Heart left ventricle (tissue), 16 donors: Measurements from ENCODE around the gene CRNN. TPM values are rescaled to one million over a fixed set of nuclear protein-coding genes. Genes with fewer than 3 reads are reported as not detected.

Source experiments
- ATAC-seq, 4 donors: fragments of 200-7000 bp; cut with Tn5 transposase; one replicate each; pipeline ENCODE4 v1.9.1; 2020 to 2022; ENCODE audit warnings: moderate library complexity in 4 of 4, mild to moderate bottlenecking in 3 of 4, moderate number of reproducible peaks in 1 of 4
- DNase-seq, 5 donors: peaks; one replicate each; pipeline ENCODE4 v3.0.0-alpha.2; 2020
- H3K27ac ChIP-seq, 12 donors: fragments of 200-600 bp; sonication (generic) in 4 of 12; one replicate each; pipeline versions ENCODE4 v1.5.0 to v1.8.0; 2016 to 2022; ENCODE audit warnings: mild to moderate bottlenecking in 2 of 12
- H3K27me3 ChIP-seq, 9 donors: fragments of 200-600 bp; sonication (generic) in 2 of 9; one replicate each; pipeline versions ENCODE4 v1.5.1 to v1.8.0; 2016 to 2022; ENCODE audit warnings: mild to moderate bottlenecking in 3 of 9
- H3K36me3 ChIP-seq, 9 donors: fragments of 200-600 bp; sonication (generic) in 2 of 9; one replicate each; pipeline versions ENCODE4 v1.5.0 to v1.8.0; 2018 to 2022; ENCODE audit warnings: mild to moderate bottlenecking in 2 of 9
- H3K4me1 ChIP-seq, 12 donors: fragments of 200-600 bp; sonication (generic) in 4 of 12; one replicate each; pipeline versions ENCODE4 v1.5.0 to v1.8.0; 2016 to 2022; ENCODE audit warnings: mild to moderate bottlenecking in 3 of 12
- H3K4me3 ChIP-seq, 12 donors: fragments of 200-600 bp; sonication (generic) in 4 of 12; one replicate each; pipeline versions ENCODE4 v1.5.0 to v1.8.0; 2017 to 2022; ENCODE audit warnings: mild to moderate bottlenecking in 9 of 12, moderate library complexity in 4 of 12
- H3K9me3 ChIP-seq, 12 donors: fragments of 200-600 bp; sonication (generic) in 4 of 12; one replicate each; pipeline versions ENCODE4 v1.5.0 to v1.8.0; 2016 to 2022; ENCODE audit warnings: mild to moderate bottlenecking in 1 of 12
- CTCF ChIP-seq, 12 donors: fragments of 200-600 bp; sonication (generic) in 4 of 12; IDR thresholded peaks; one replicate each; pipeline versions ENCODE4 v1.5.0 to v1.8.0; 2018 to 2022; ENCODE audit warnings: antibody characterized with exemption in 12 of 12, mild to moderate bottlenecking in 5 of 12
- POLR2A ChIP-seq, 2 donors: fragments of 450-650 bp; IDR thresholded peaks; one replicate each; pipeline ENCODE4 v1.6.1; 2017; ENCODE audit warnings: antibody characterized with exemption in 2 of 2, mild to moderate bottlenecking in 2 of 2, moderate library complexity in 2 of 2
- WGBS, 4 donors: extraction: QIAGEN DNeasy Blood & Tissue Kit in 2 of 4; methylation state at CpG; one replicate each; pipeline versions ENCODE4 v1.1.5 to v1.1.7; 2013 to 2018; 5-methylcytosine and 5-hydroxymethylcytosine counted together
- intact Hi-C, 10 donors: fragments of 100-400 bp; cut with DNase I; formaldehyde crosslinking; loops; one replicate each; pipeline versions ENCODE4 v1.11.1 to v1.14.2; 2022
- polyA plus RNA-seq, 2 donors: library from polyadenylated mRNA; stranded (reverse); fragments of 200-250 nt; gene quantifications; one replicate each; pipeline ENCODE4 v1.2.3, GENCODE V29; 2013
- total RNA-seq, 9 donors: library from RNA; depleted of rRNA in 2 of 9; stranded (reverse); fragments of >200 nt in 2 of 9; fragmentation: NEBNext Ultra II Directional in 3 of 9; extraction: Animal tissue kit (Norgen Biotek cat#: 25700) in 3 of 9; gene quantifications; one replicate each; pipeline versions ENCODE4 v1.1.0 to v1.2.4, GENCODE V29; 2016 to 2023
- donor health status: ischemic (EF 13 %, LVEDD 7.1; RV severe dilation, severe dysfunction).
- donor health status: healthy with polysubstance abuse.
- donor health status: DM: no; HTN: yes; CAD: no.
- donor health status: DM: no; HTN: no; CAD: no.
- donor health status: ischemic (EF 25% LVEDD 6.9; RV normal size, moderate dysfunction).
- donor health status: ischemic (EF 25% LVEDD 5.7; RV mildly dilated, moderate dysfunction).
- donor health status: healthy.
- donor health status: DM: yes; HTN: yes; CAD: no.
- donor health status: ischemic (EF 35%, LVEDD 5.7; RV mildly dilated, moderate dysfunction).
- donor health status: nonischemic (EF 11% LVEDD 7.7; RV severe dilation, severe dysfunction).
- donor health status: DM: yes; HTN: yes; CAD: no.
- donor health status: PGD.
- donor health status: ischemic (EF 29% LVEDD 5.4; RV normal size, mild dysfunction).
- donor health status: nonischemic (EF 23%, LVEDD 6.1; RV moderate dilation, normal function).

CRNN gene
- total and polyA plus RNA-seq, 11 donors = 0.24 TPM; not detected in 10

DNA sequence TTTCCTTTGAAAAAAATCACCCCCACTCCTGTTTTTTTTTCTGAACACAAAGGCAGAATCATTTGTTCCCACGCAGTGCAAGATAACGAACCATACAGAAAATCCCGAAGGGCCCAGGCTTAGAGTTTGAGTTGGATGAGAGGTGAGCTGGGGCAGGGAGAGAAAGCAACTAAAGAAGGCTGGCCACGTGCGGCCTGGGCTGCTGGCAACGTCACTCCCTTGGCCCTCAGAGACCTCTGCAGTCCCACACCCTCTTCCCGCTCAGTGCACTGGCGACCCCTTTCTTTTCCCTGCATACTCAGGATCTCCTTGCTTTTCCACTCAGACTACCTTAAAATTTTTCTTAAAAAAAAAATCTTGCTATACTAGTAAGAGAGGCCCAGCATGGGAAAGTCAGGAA lies 28.2 kb upstream of the CRNN start:
- H3K9me3 ChIP-seq = no peaks in the 10 kb centered on the region
- peaks cover 0 to 31% (median 11%) of the 10 kb centered on the region in 12 donors for H3K4me1 ChIP-seq
- no peaks in the 10 kb centered on the region for H3K36me3 ChIP-seq
- no peak overlapping the region for H3K4me3 ChIP-seq
- peak in 3 of 5 donors; percentile 33 to 52 (median 45) for DNase-seq
- H3K27me3 ChIP-seq = peaks cover 0 to 4% (median 0%) of the 10 kb centered on the region in 9 donors
- ATAC-seq = peak; percentile 19 to 78 (median 58)
- peak overlapping the region in 6 of 12 donors; percentile 28 to 57 (median 40) for H3K27ac ChIP-seq
- peak in 3 of 12 donors; percentile 4 to 28 (median 15) for TF ChIP-seq CTCF (IDR thresholded peaks at IDR 0.05)
- no peak for TF ChIP-seq POLR2A (IDR thresholded peaks at IDR 0.05)
- intact Hi-C loops = loop anchor here in 6 of 10 donors (5.0 kb wide), 5 partner anchors 250 to 395 kb away; no protein-coding TSS in a partner anchor
- 28 to 39% (median 33%) methylated on average over 8 of the region's 8 CpGs for WGBS, 4 donors

DNA sequence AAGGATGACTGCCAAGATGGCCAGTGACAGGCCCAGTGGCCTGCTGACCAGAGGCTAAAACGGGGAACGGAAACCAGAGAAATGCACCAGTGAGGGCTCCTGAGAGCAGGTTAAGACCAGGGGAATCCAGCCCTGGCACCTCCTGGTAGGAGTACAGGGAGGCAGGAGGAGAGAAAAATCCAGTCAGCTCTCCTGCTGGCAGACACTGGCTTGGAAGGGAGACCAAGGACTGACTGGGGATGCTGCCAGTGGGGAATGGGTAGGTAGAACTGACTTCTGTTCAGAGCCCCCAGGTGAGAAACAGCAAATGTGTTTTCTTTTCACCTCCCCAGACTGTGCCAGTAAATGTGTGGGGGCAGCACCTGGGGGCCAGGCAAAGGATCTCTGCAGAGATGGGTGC lies 27.7 kb upstream of the CRNN start:
- intact Hi-C loops = loop anchor here in 9 of 10 donors (1.0 to 5.0 kb wide), 9 partner anchors 17 to 394 kb away; no protein-coding TSS in a partner anchor
- no peak for DNase-seq
- TF ChIP-seq POLR2A (IDR thresholded peaks at IDR 0.05) (no peak), CTCF (IDR thresholded peaks at IDR 0.05) (no peak)
- H3K27ac ChIP-seq = peak overlapping the region in 5 of 12 donors; percentile 28 to 57 (median 38)
- 85 to 97% (median 91%) methylated on average over 2 of the region's 2 CpGs for WGBS, 4 donors
- no peak for ATAC-seq
- H3K36me3 ChIP-seq = no peaks in the 10 kb centered on the region
- H3K4me1 ChIP-seq = peaks cover 0 to 31% (median 11%) of the 10 kb centered on the region in 12 donors
- H3K4me3 ChIP-seq = no peak overlapping the region
- H3K9me3 ChIP-seq = no peaks in the 10 kb centered on the region
- peaks cover 0 to 10% (median 0%) of the 10 kb centered on the region in 9 donors for H3K27me3 ChIP-seq

- 31 to 36% (median 35%) methylated on average over 17 of the region's 17 CpGs for WGBS, 4 donors
- H3K4me3 ChIP-seq = no peak overlapping the region
- peak; percentile 60 to 73 (median 68) for DNase-seq
- no peaks in the 10 kb centered on the region for H3K9me3 ChIP-seq
- no peak overlapping the region for H3K27ac ChIP-seq
- intact Hi-C loops = loop anchor here in 9 of 10 donors (1.0 to 5.0 kb wide), 9 partner anchors 18 to 394 kb away; no protein-coding TSS in a partner anchor
- TF ChIP-seq CTCF (IDR thresholded peaks at IDR 0.05) = peak; percentile 71 to 84 (median 80)
- no peak for TF ChIP-seq POLR2A (IDR thresholded peaks at IDR 0.05)
- no peaks in the 10 kb centered on the region for H3K36me3 ChIP-seq
- H3K4me1 ChIP-seq = peaks cover 0 to 31% (median 11%) of the 10 kb centered on the region in 12 donors
- peaks cover 0 to 19% (median 0%) of the 10 kb centered on the region in 9 donors for H3K27me3 ChIP-seq
- ATAC-seq = peak; percentile 66 to 90 (median 83)
Measured at GRCh38 chr1:152440635-152441471, 26.8 kb upstream of the CRNN start.
